ENCODE data around the gene PYM1. TPM values are rescaled to one million over a fixed set of nuclear protein-coding genes. Genes with fewer than 3 reads are reported as not detected.
"Not testable (repeated sequence)": the region's sequence is repeated elsewhere in the genome, so short reads cannot be mapped to it uniquely, and the experiment has no call there.

The PYM1 gene
- total RNA-seq, 2 experiments from 2014 or later: 51.6 to 52.2 TPM

- Mint-ChIP-seq H3K27me3 (ENCODE audit: low read depth) (no peaks in the 10 kb centered on the region), H3K4me3 (peak within 1 kb of the TSS; percentile 95), H3K4me1 (ENCODE audit: low read depth) (peaks cover 46% of the 10 kb centered on the region), H3K9me3 (ENCODE audit: insufficient read depth) (no peaks in the 10 kb centered on the region), H3K27ac (peak within 1 kb of the TSS; percentile 99), H3K36me3 (ENCODE audit: low read depth) (peaks cover 66% of the 10 kb centered on the region)
- peak; percentile 92 for DNase-seq
- peak; percentile 41 for ATAC-seq
- ChIA-PET POLR2A (interaction anchor here (0.6 to 8.9 kb wide), 16 partner anchors 10 to 754 kb away, joined by 3 to 139 read pairs (median 4); partner anchors contain the start of genes DNAJC14, ORMDL2, RAB5B and RDH5), CTCF (interaction anchor here (0.9 to 2.8 kb wide), 14 partner anchors 9 to 193 kb away, joined by 3 to 18 read pairs (median 4); partner anchors contain the start of genes DNAJC14, ORMDL2, RAB5B and SARNP)
These were observed 3.1 kb upstream of the PYM1 start, which contains the start of gene DGKA for GRCh38 chr12:55930771-55931316. DGKA (plus strand) TSS chr12:55931162; CDS start chr12:55936504, 5,342 bp downstream.

DNA sequence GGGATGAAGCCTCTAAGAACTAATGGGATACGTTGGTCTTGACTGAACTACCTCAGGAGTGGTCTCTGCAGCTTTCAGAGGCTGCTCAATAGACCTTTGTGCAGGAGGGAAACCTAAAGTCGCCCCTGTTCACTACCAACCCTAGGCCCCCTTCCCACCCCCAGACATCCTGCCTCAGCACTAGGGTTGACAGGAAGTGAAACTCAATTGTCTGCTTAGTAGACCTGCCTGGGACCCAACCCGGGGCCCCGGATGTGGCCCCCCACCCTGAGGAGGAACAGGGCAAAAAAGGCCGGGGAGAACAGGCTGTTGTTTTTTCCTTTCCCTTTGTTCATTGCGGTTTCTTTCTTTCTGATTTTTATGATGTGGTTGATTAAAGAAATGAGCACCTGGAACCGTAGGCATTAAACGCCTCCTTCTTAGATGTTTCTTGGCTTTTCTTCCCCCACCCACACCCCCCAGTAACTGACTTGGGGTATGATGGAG is 1.7 kb upstream of the PYM1 start:
- DNase-seq (peak; percentile 92), ATAC-seq (peak; percentile 44)
- Mint-ChIP-seq H3K4me1 (ENCODE audit: low read depth) (peaks cover 42% of the 10 kb centered on the region), H3K27ac (peak overlapping the region; percentile 99), H3K27me3 (ENCODE audit: low read depth) (no peaks in the 10 kb centered on the region), H3K36me3 (ENCODE audit: low read depth) (peaks cover 63% of the 10 kb centered on the region), H3K9me3 (ENCODE audit: insufficient read depth) (no peaks in the 10 kb centered on the region), H3K4me3 (peak overlapping the region; percentile 95)
- CTCF ChIA-PET: interaction anchor here (0.6 to 2.8 kb wide), 9 partner anchors 10 to 213 kb away, joined by 3 to 18 read pairs (median 5); partner anchors contain the start of genes BLOC1S1, ORMDL2 and SARNP
- POLR2A ChIA-PET: interaction anchor here (0.6 to 8.9 kb wide), 9 partner anchors 11 to 796 kb away, joined by 3 to 139 read pairs (median 4); partner anchors contain the start of genes DNAJC14, ORMDL2, RNF41 and SARNP

GRCh38 chr12:55926738-55927587 is 731 bp downstream of the PYM1 start:
- H3K4me3 Mint-ChIP-seq: peak overlapping the region; percentile 95
- ATAC-seq: peak; percentile 43
- peak; percentile 97 for DNase-seq
- H3K4me1 Mint-ChIP-seq (ENCODE audit: low read depth): peaks cover 43% of the 10 kb centered on the region
- CTCF ChIA-PET: interaction anchor here (0.7 to 5.0 kb wide), 25 partner anchors 8 to 207 kb away, joined by 3 to 75 read pairs (median 6); partner anchors contain the start of genes DNAJC14, ORMDL2, RAB5B and RDH5
- POLR2A ChIA-PET: interaction anchor here (0.6 to 8.9 kb wide), 19 partner anchors 11 to 1649 kb away, joined by 3 to 139 read pairs (median 3); partner anchors contain the start of genes CD63, DNAJC14, ORMDL2 and RAB5B
- H3K9me3 Mint-ChIP-seq (ENCODE audit: insufficient read depth): no peaks in the 10 kb centered on the region
- peak overlapping the region; percentile 99 for H3K27ac Mint-ChIP-seq
- H3K27me3 Mint-ChIP-seq (ENCODE audit: low read depth): no peaks in the 10 kb centered on the region
- H3K36me3 Mint-ChIP-seq (ENCODE audit: low read depth): peaks cover 56% of the 10 kb centered on the region

- Mint-ChIP-seq H3K36me3 (ENCODE audit: low read depth) (peaks cover 53% of the 10 kb centered on the region), H3K9me3 (ENCODE audit: insufficient read depth) (no peaks in the 10 kb centered on the region), H3K27me3 (ENCODE audit: low read depth) (no peaks in the 10 kb centered on the region), H3K27ac (peak overlapping the region; percentile 99), H3K4me1 (ENCODE audit: low read depth) (peaks cover 48% of the 10 kb centered on the region), H3K4me3 (peak overlapping the region; percentile 95)
- no peak for ATAC-seq
- CTCF ChIA-PET: interaction anchor here (0.8 to 5.0 kb wide), 28 partner anchors 9 to 1428 kb away, joined by 3 to 75 read pairs (median 6); partner anchors contain the start of genes DNAJC14, ORMDL2, RAB5B and RDH5
- DNase-seq: peak; percentile 35
- POLR2A ChIA-PET: interaction anchor here (0.8 to 8.9 kb wide), 9 partner anchors 10 to 197 kb away, joined by 3 to 139 read pairs (median 7); partner anchors contain the start of genes CD63, DNAJC14, ORMDL2 and RAB5B
These were observed 1.6 kb downstream of the PYM1 start for GRCh38 chr12:55925870-55926737.

DNA sequence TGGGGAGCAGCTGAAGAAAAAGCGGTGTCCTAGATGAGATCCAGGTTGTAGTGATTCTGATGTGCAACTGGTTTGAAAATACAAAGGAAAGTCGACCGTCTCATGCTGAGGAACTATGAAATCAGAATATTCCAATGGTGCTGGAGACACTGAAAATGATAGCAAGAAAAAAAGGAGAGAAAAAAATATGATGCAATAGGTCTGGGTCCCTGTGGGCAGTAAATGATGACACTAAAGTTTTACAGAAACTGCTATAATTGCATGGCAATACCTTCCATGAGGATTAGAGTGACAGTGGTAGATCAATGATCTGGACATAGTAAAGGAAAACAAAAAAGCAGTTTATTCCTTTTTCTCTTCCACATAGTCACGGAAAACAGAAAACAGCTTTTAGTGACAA is 2.3 kb downstream of the PYM1 start:
- Mint-ChIP-seq H3K4me1 (ENCODE audit: low read depth) (peaks cover 49% of the 10 kb centered on the region), H3K27ac (peak overlapping the region; percentile 99), H3K9me3 (ENCODE audit: insufficient read depth) (no peaks in the 10 kb centered on the region), H3K36me3 (ENCODE audit: low read depth) (peaks cover 54% of the 10 kb centered on the region), H3K4me3 (peak overlapping the region; percentile 95), H3K27me3 (ENCODE audit: low read depth) (no peaks in the 10 kb centered on the region)
- ATAC-seq (no peak), DNase-seq (no peak)
- POLR2A ChIA-PET: interaction anchor here (0.5 to 8.9 kb wide), 9 partner anchors 9 to 187 kb away, joined by 3 to 139 read pairs (median 7); partner anchors contain the start of genes DNAJC14, ORMDL2, RAB5B and SARNP
- CTCF ChIA-PET: interaction anchor here (1.0 to 5.0 kb wide), 18 partner anchors 10 to 1427 kb away, joined by 3 to 75 read pairs (median 8); partner anchors contain the start of genes DNAJC14, ORMDL2, RAB5B and SARNP

- H3K27me3 Mint-ChIP-seq (ENCODE audit: low read depth); ATAC-seq; DNase-seq; H3K9me3 Mint-ChIP-seq (ENCODE audit: insufficient read depth); CTCF ChIA-PET; H3K4me3 Mint-ChIP-seq; H3K27ac Mint-ChIP-seq: not testable (repeated sequence)
- POLR2A ChIA-PET: interaction anchor here (8.9 kb wide), 1 partner anchor 17 kb away, joined by 139 read pairs; no protein-coding TSS in a partner anchor
- Mint-ChIP-seq H3K4me1 (ENCODE audit: low read depth) (peaks cover 40% of the 10 kb centered on the region), H3K36me3 (ENCODE audit: low read depth) (peaks cover 53% of the 10 kb centered on the region)
These were observed 4.0 kb downstream of the PYM1 start for GRCh38 chr12:55923648-55924047.

DNA sequence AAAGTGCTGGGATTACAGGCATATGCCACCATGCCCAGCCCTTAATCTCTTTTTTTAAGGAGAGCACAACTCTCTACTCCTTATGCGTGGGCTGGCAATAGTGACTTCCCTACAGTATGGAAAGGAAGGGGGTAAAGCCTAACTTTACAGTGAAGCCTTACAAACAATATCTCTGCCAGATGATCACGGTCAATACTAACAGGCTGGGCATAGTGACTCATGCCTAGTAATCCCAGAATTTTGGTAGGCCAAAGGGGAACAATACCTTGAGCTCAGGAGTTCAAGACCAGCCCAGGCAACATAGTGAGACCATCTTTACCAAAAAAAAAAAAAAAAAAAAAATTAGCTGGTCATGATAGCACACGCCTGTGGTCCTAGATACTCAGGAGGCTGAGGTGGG is 5.6 kb downstream of the PYM1 start:
- Mint-ChIP-seq H3K9me3 (ENCODE audit: insufficient read depth) (no peaks in the 10 kb centered on the region), H3K36me3 (ENCODE audit: low read depth) (peaks cover 52% of the 10 kb centered on the region), H3K27me3 (ENCODE audit: low read depth) (no peaks in the 10 kb centered on the region), H3K4me3 (no peak overlapping the region), H3K4me1 (ENCODE audit: low read depth) (peaks cover 40% of the 10 kb centered on the region), H3K27ac (no peak overlapping the region)
- no peak for DNase-seq
- ChIA-PET POLR2A (no interaction called here), CTCF (interaction anchor here (1.8 kb wide), 1 partner anchor 18 kb away, joined by 5 read pairs; no protein-coding TSS in a partner anchor)
- ATAC-seq: no peak

- DNase-seq; ATAC-seq; H3K27me3 Mint-ChIP-seq (ENCODE audit: low read depth); H3K4me3 Mint-ChIP-seq; CTCF ChIA-PET; H3K9me3 Mint-ChIP-seq (ENCODE audit: insufficient read depth); H3K27ac Mint-ChIP-seq: not testable (repeated sequence)
- Mint-ChIP-seq H3K4me1 (ENCODE audit: low read depth) (peaks cover 42% of the 10 kb centered on the region), H3K36me3 (ENCODE audit: low read depth) (peaks cover 48% of the 10 kb centered on the region)
- POLR2A ChIA-PET: interaction anchor here (1.3 to 6.2 kb wide), 2 partner anchors 7 to 25 kb away, joined by 3 to 34 read pairs; partner anchors contain the start of gene PYM1
These were observed 8.7 kb downstream of the PYM1 start for GRCh38 chr12:55919032-55919431.

- Mint-ChIP-seq H3K9me3 (ENCODE audit: insufficient read depth) (no peaks in the 10 kb centered on the region), H3K27me3 (ENCODE audit: low read depth) (no peaks in the 10 kb centered on the region), H3K36me3 (ENCODE audit: low read depth) (peaks cover 40% of the 10 kb centered on the region), H3K4me1 (ENCODE audit: low read depth) (peaks cover 35% of the 10 kb centered on the region), H3K4me3 (no peak overlapping the region), H3K27ac (peak overlapping the region; percentile 15)
- POLR2A ChIA-PET: interaction anchor here (0.8 to 6.2 kb wide), 5 partner anchors 10 to 21 kb away, joined by 3 to 34 read pairs (median 3); partner anchors contain the start of gene PYM1
- DNase-seq (no peak), ATAC-seq (no peak)
- CTCF ChIA-PET: interaction anchor here (4.7 kb wide), 1 partner anchor 11 kb away, joined by 28 read pairs; the partner anchor contains the start of gene PYM1
These were observed 12.2 kb downstream of the PYM1 start for GRCh38 chr12:55915482-55915859.

DNA sequence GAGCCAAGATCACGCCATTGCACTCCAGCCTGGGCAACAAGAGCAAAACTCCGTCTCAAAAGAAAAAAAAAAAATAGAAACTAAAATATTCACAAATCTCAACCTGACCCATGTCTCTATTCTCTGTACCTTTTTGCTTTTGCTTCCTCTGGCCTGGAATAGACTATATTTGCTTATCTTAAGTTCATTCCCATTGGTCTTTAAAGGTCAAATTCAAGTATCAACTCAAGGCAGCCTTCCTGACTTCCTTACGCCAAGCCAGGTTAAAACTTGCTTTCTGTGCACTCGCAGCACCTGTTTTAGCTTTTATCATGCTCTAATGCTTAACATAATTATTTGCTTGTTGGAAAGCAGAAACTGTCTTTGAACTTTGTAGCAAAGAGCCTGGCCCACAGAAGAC is 14.8 kb downstream of the PYM1 start:
- CTCF ChIA-PET: interaction anchor here (0.7 to 1.8 kb wide), 3 partner anchors 27 to 229 kb away, joined by 3 to 7 read pairs (median 4); no protein-coding TSS in a partner anchor
- peaks cover 38% of the 10 kb centered on the region for H3K36me3 Mint-ChIP-seq (ENCODE audit: low read depth)
- no peak for ATAC-seq
- POLR2A ChIA-PET: interaction anchor here (6.2 kb wide), 1 partner anchor 14 kb away, joined by 34 read pairs; the partner anchor contains the start of gene PYM1
- DNase-seq: no peak
- peak overlapping the region; percentile 16 for H3K27ac Mint-ChIP-seq
- no peaks in the 10 kb centered on the region for H3K9me3 Mint-ChIP-seq (ENCODE audit: insufficient read depth)
- peaks cover 33% of the 10 kb centered on the region for H3K4me1 Mint-ChIP-seq (ENCODE audit: low read depth)
- no peaks in the 10 kb centered on the region for H3K27me3 Mint-ChIP-seq (ENCODE audit: low read depth)
- no peak overlapping the region for H3K4me3 Mint-ChIP-seq

Measured in activated CD8-positive, alpha-beta T cell treated with anti-CD3 and anti-CD28 coated beads, Interleukin-2, amount 10 ng/mL, durations not matched to agents 7 days and 5 days (primary cell).